IMR-90 (cell line): ENCODE results near the gene STAG1. TPM values are rescaled to one million over a fixed set of nuclear protein-coding genes. Genes with fewer than 3 reads are reported as not detected.

Source experiments
- ATAC-seq: fragments of 200-7000 bp; cut with Tn5 transposase; 2 replicates; pipeline ENCODE4 v1.9.1; 2020; ENCODE audit warnings: low read depth, mild to moderate bottlenecking, moderate library complexity
- BruUV-seq: library from RNA; stranded (reverse); fragments of 400-500 nt; replicated peaks from 2 replicates; lab custom pipeline; 2021; lab: Mats Ljungman, UMichigan
- CTCF ChIA-PET: fragments of 300-600 bp; formaldehyde crosslinking; extraction: SDS; loops from one replicate; lab custom pipeline; 2021; ENCODE audit warnings: antibody characterized with exemption; lab: Yijun Ruan, JAX
- POLR2A ChIA-PET: fragments of 300-600 bp; sonication (Branson Sonifier 250); formaldehyde crosslinking; loops from one replicate; lab custom pipeline; 2022; ENCODE audit warnings: antibody characterized with exemption; ENCODE audit not compliant: unreplicated experiment; lab: Charles Lee
- DNase-seq: peaks from one replicate; pipeline ENCODE4 v3.0.0; 2013
- H2AFZ ChIP-seq: replicated peaks from 2 replicates; pipeline ENCODE3; 2013; ENCODE audit warnings: low read length, mild to moderate bottlenecking; ENCODE audit not compliant: poor library complexity
- H2AK5ac ChIP-seq: 2 replicates; pipeline ENCODE4 v1.6.1; 2013; ENCODE audit warnings: low read depth, low read length, inconsistent platforms
- H2AK9ac ChIP-seq: replicated peaks from 2 replicates; pipeline ENCODE3; 2013; ENCODE audit warnings: mild to moderate bottlenecking, low read depth, low read length, moderate library complexity; ENCODE audit not compliant: poor library complexity
- H2BK120ac ChIP-seq: 2 replicates; pipeline ENCODE4 v1.6.1; 2013; ENCODE audit warnings: low read depth, low read length, inconsistent platforms
- H2BK15ac ChIP-seq: 3 replicates; pipeline ENCODE4 v1.6.1; 2013; ENCODE audit warnings: low read depth, low read length, inconsistent platforms
- H2BK20ac ChIP-seq: 2 replicates; pipeline ENCODE4 v1.6.1; 2013; ENCODE audit warnings: low read depth, mild to moderate bottlenecking, inconsistent platforms, low read length, moderate library complexity
- H2BK5ac ChIP-seq: 2 replicates; pipeline ENCODE4 v1.6.1; 2013; ENCODE audit warnings: mild to moderate bottlenecking, low read depth, low read length, inconsistent platforms; ENCODE audit not compliant: poor library complexity, severe bottlenecking
- H3K14ac ChIP-seq: replicated peaks from 2 replicates; pipeline ENCODE4 v1.6.1; 2013; ENCODE audit warnings: low read depth, low read length, inconsistent platforms
- H3K18ac ChIP-seq: 2 replicates; pipeline ENCODE4 v1.6.1; 2013; ENCODE audit warnings: low read depth, low read length, control low read depth
- H3K23ac ChIP-seq: 2 replicates; pipeline ENCODE4 v1.6.1; 2013; ENCODE audit warnings: low read depth, low read length, inconsistent platforms
- H3K27ac ChIP-seq: 2 replicates; pipeline ENCODE4 v1.5.1; 2013; ENCODE audit warnings: mild to moderate bottlenecking, control low read depth, low read length; ENCODE audit not compliant: insufficient read depth
- H3K27me3 ChIP-seq: 2 replicates; pipeline ENCODE4 v1.6.1; 2013; ENCODE audit warnings: low read length; ENCODE audit not compliant: control insufficient read depth, insufficient read depth
- H3K36me3 ChIP-seq: 2 replicates; pipeline ENCODE4 v1.6.1; 2013; ENCODE audit warnings: low read length, mixed read lengths; ENCODE audit not compliant: control insufficient read depth, insufficient read depth
- H3K4ac ChIP-seq: 2 replicates; pipeline ENCODE4 v1.6.1; 2013; ENCODE audit warnings: low read depth, low read length, inconsistent platforms
- H3K4me1 ChIP-seq: 2 replicates; pipeline ENCODE4 v1.6.1; 2013; ENCODE audit warnings: low read length, mixed read lengths; ENCODE audit not compliant: control insufficient read depth, insufficient read depth
- H3K4me2 ChIP-seq: 2 replicates; pipeline ENCODE4 v1.6.1; 2013; ENCODE audit warnings: low read depth, mild to moderate bottlenecking, control low read depth, low read length, moderate library complexity
- H3K4me3 ChIP-seq: 2 replicates; pipeline ENCODE4 v1.5.1; 2013; ENCODE audit warnings: low read depth, mild to moderate bottlenecking, control low read depth, low read length, moderate library complexity; ENCODE audit not compliant: insufficient read depth
- H3K56ac ChIP-seq: 2 replicates; pipeline ENCODE4 v1.6.1; 2013; ENCODE audit warnings: low read length, inconsistent platforms; ENCODE audit not compliant: insufficient read depth; ENCODE audit errors: extremely low read depth
- H3K79me1 ChIP-seq, 2 experiments: 2 replicates each; pipeline ENCODE4 v1.6.1; 2013; ENCODE audit warnings: low read length in 2 of 2, inconsistent platforms in 1 of 2, low read depth in 1 of 2
- H3K9ac ChIP-seq: 2 replicates; pipeline ENCODE4 v1.6.1; 2013; ENCODE audit warnings: low read depth, low read length, control low read depth
- H3K9me1 ChIP-seq: 2 replicates; pipeline ENCODE4 v1.6.1; 2013; ENCODE audit warnings: low read length, inconsistent platforms; ENCODE audit not compliant: insufficient read depth
- H3K9me3 ChIP-seq: 2 replicates; pipeline ENCODE4 v1.6.1; 2013; ENCODE audit warnings: low read length; ENCODE audit not compliant: control insufficient read depth, insufficient read depth
- H4K20me1 ChIP-seq: 2 replicates; pipeline ENCODE4 v1.6.1; 2013; ENCODE audit warnings: low read length, inconsistent platforms; ENCODE audit not compliant: insufficient read depth
- H4K5ac ChIP-seq: 2 replicates; pipeline ENCODE4 v1.6.1; 2013; ENCODE audit warnings: mild to moderate bottlenecking, low read depth, low read length, control low read depth
- H4K8ac ChIP-seq, 2 experiments: 2 replicates each; pipeline ENCODE4 v1.6.1; 2013; ENCODE audit warnings: low read depth in 2 of 2, low read length in 2 of 2, control low read depth in 1 of 2, inconsistent platforms in 1 of 2
- H4K91ac ChIP-seq: 2 replicates; pipeline ENCODE4 v1.6.1; 2013; ENCODE audit warnings: low read depth, low read length, inconsistent platforms; ENCODE audit not compliant: insufficient read depth
- BHLHE40 ChIP-seq: fragments of 150-350 bp; IDR thresholded peaks from 2 replicates; pipeline ENCODE4 v1.6.1; 2016; ENCODE audit warnings: mild to moderate bottlenecking, low read depth, low read length
- ELK1 ChIP-seq: fragments of 150-350 bp; IDR thresholded peaks from 2 replicates; pipeline ENCODE4 v1.6.1; 2016; ENCODE audit warnings: low read depth, mild to moderate bottlenecking, low read length, moderate library complexity, borderline replicate concordance
- MXI1 ChIP-seq: IDR thresholded peaks from 2 replicates; pipeline ENCODE4 v1.6.1; 2012; ENCODE audit warnings: low read depth, mild to moderate bottlenecking, low read length, moderate library complexity, borderline replicate concordance
- WGBS, 2 experiments: methylation state at CpG; one replicate each; pipeline versions ENCODE4 v1.1.5 to v1.1.7; 2013; ENCODE audit warnings: missing lambda C conversion rate in 2 of 2; ENCODE audit not compliant: insufficient read length in 1 of 2; ENCODE audit errors: extremely low coverage in 2 of 2; 5-methylcytosine and 5-hydroxymethylcytosine counted together
- dilution Hi-C: fragments of 300-500 bp; cut with HindIII; formaldehyde crosslinking; loops from one replicate; pipeline ENCODE4 v1.14.3; 2018; ENCODE audit warnings: low sequenced_read_pairs; ENCODE audit not compliant: unreplicated experiment
- in situ Hi-C: fragments of 300-500 bp; cut with MboI; formaldehyde crosslinking; loops from 3 replicates; pipeline ENCODE4 v1.14.3; 2019; ENCODE audit warnings: low sequenced_read_pairs, inconsistent platforms, mixed read lengths
- intact Hi-C: fragments of 100-400 bp; cut with micrococcal nuclease; formaldehyde crosslinking; loops from 2 replicates; pipeline ENCODE4 v1.10.0; 2022
- polyA plus RNA-seq, 3 experiments: library from polyadenylated mRNA; depleted of rRNA; stranded (reverse); fragments of >200 nt; gene quantifications; 2 replicates each; pipeline ENCODE4 v1.2.3, GENCODE V29; 2012; ENCODE audit warnings: low replicate concordance in 1 of 3
- total RNA-seq: library from RNA; depleted of rRNA; stranded (reverse); fragments of >200 nt; gene quantifications from 2 replicates; pipeline ENCODE4 v1.2.3, GENCODE V29; 2012

Gene STAG1
- total and polyA plus RNA-seq, 2 of the 4 experiments (the other 2 are of a cell fraction): 9.6 to 32.3 TPM

- peaks cover 6% of the 10 kb centered on the region for H3K36me3 ChIP-seq
- in situ Hi-C loops (no loop called here), dilution Hi-C loops (no loop called here), intact Hi-C loops (no loop called here)
- no peak overlapping the region for H2AK5ac ChIP-seq
- no peak for ATAC-seq
- peaks cover 9% of the 10 kb centered on the region for H3K9me1 ChIP-seq
- no TSS peak for BruUV-seq
- H2BK20ac ChIP-seq: no peak overlapping the region
- no peak overlapping the region for H3K14ac ChIP-seq
- no peak overlapping the region for H2AK9ac ChIP-seq
- H3K9me3 ChIP-seq: no peaks in the 10 kb centered on the region
- no peak overlapping the region for H2BK120ac ChIP-seq
- H2AFZ ChIP-seq: no peak overlapping the region
- H3K23ac ChIP-seq: no peak overlapping the region
- no peaks in the 10 kb centered on the region for H3K27me3 ChIP-seq
- H3K4me3 ChIP-seq: no peak overlapping the region
- no peak for DNase-seq
- H3K4me2 ChIP-seq: no peak overlapping the region
- H3K56ac ChIP-seq: no peak overlapping the region
- H3K9ac ChIP-seq: no peak overlapping the region
- H4K20me1 ChIP-seq: peaks cover 5% of the 10 kb centered on the region; the same call in 1 of the 2 replicates
- no peak overlapping the region for H3K4ac ChIP-seq
- ChIA-PET CTCF (no interaction called here), POLR2A (no interaction called here)
- peaks cover 3 to 15% of the 10 kb centered on the region in 2 experiments; a peak in 3 of 4 replicates for H3K79me1 ChIP-seq
- H3K27ac ChIP-seq: no peak overlapping the region
- TF ChIP-seq ELK1 (no peak), BHLHE40 (no peak), MXI1 (no peak)
- H4K8ac ChIP-seq: no peak overlapping the region
- no peak overlapping the region for H3K18ac ChIP-seq
- H4K91ac ChIP-seq: no peak overlapping the region
- no peak overlapping the region for H4K5ac ChIP-seq
- no peak overlapping the region for H2BK15ac ChIP-seq
- no CpG with 5 or more reads among the region's 5 CpGs for WGBS, 2 experiments
- peaks cover 12% of the 10 kb centered on the region for H3K4me1 ChIP-seq
- H2BK5ac ChIP-seq: no peak overlapping the region
Measured at GRCh38 chr3:136346486-136346885, 405.7 kb downstream of the STAG1 start.
